ENCODE measurements around the gene FOXR1.

- TF ChIP-seq POLR2A (IDR thresholded peaks at IDR 0.05) (no peak), CTCF (IDR thresholded peaks at IDR 0.05) (no peak)
These were observed 43.6 kb downstream of the FOXR1 start for GRCh38 chr11:119015054-119015611.
